HEK293 (cell line): ENCODE data around the gene MAGEF1.

Experiments
- IKZF3 ChIP-seq: fragments of 450-650 bp; IDR thresholded peaks from 2 replicates; pipeline ENCODE4 v1.5.0; 2018; ENCODE audit warnings: missing biosample characterization, mild to moderate bottlenecking, missing genetic modification characterization, moderate library complexity
- KLF9 ChIP-seq: fragments of 450-650 bp; formaldehyde crosslinking; IDR thresholded peaks from 2 replicates; pipeline ENCODE4 v1.5.1; 2016; ENCODE audit warnings: missing biosample characterization, missing genetic modification characterization, low read depth
- MZF1 ChIP-seq: fragments of 450-650 bp; formaldehyde crosslinking; IDR thresholded peaks from 2 replicates; pipeline ENCODE4 v1.5.1; 2017; ENCODE audit warnings: missing biosample characterization, missing genetic modification characterization, borderline replicate concordance
- PBX3 ChIP-seq: sonication (generic); formaldehyde crosslinking; IDR thresholded peaks from 2 replicates; pipeline ENCODE4 v1.8.1; 2022; ENCODE audit warnings: mild to moderate bottlenecking, moderate library complexity, missing genetic modification reagents
- PRDM1 ChIP-seq: fragments of 450-650 bp; formaldehyde crosslinking; IDR thresholded peaks from 2 replicates; pipeline ENCODE4; 2016; ENCODE audit warnings: missing biosample characterization, missing genetic modification characterization
- REST ChIP-seq: fragments of 450-650 bp; formaldehyde crosslinking; IDR thresholded peaks from 2 replicates; pipeline ENCODE4 v1.5.1; 2016; ENCODE audit warnings: missing biosample characterization, missing genetic modification characterization
- ZBTB10 ChIP-seq: fragments of 450-650 bp; formaldehyde crosslinking; IDR thresholded peaks from 2 replicates; pipeline ENCODE4 v1.5.1; 2016; ENCODE audit warnings: missing biosample characterization, missing genetic modification characterization
- ZBTB26 ChIP-seq: fragments of 450-650 bp; formaldehyde crosslinking; optimal IDR thresholded peaks from 2 replicates; pipeline ENCODE3; 2016; ENCODE audit warnings: missing biosample characterization, mild to moderate bottlenecking, missing genetic modification characterization
- ZNF132 ChIP-seq: fragments of 450-650 bp; formaldehyde crosslinking; IDR thresholded peaks from 2 replicates; pipeline ENCODE4 v1.5.1; 2017; ENCODE audit warnings: missing biosample characterization, missing genetic modification characterization, borderline replicate concordance
- ZNF274 ChIP-seq, 2 experiments: fragments of 200-500 bp in 1 of 2; fragments of 450-650 bp in 1 of 2; sonication (Bioruptor generic) in 1 of 2; formaldehyde crosslinking in 1 of 2; IDR thresholded peaks; 2 replicates each; pipeline versions ENCODE4 v1.5.1 to v1.6.1; 2014 to 2016; ENCODE audit warnings: borderline replicate concordance in 1 of 2, inconsistent platforms in 1 of 2, low read length in 1 of 2, missing biosample characterization in 1 of 2, missing genetic modification characterization in 1 of 2
- ZNF280D ChIP-seq: fragments of 450-650 bp; formaldehyde crosslinking; IDR thresholded peaks from 2 replicates; pipeline ENCODE4 v1.5.1; 2016; ENCODE audit warnings: missing biosample characterization, missing genetic modification characterization
- ZNF324 ChIP-seq: fragments of 450-650 bp; formaldehyde crosslinking; IDR thresholded peaks from 2 replicates; pipeline ENCODE4 v1.5.1; 2016; ENCODE audit warnings: missing biosample characterization, missing genetic modification characterization
- ZNF362 ChIP-seq: fragments of 450-650 bp; formaldehyde crosslinking; IDR thresholded peaks from 2 replicates; pipeline ENCODE4 v1.5.1; 2016; ENCODE audit warnings: missing biosample characterization, missing genetic modification characterization
- ZNF544 ChIP-seq: fragments of 450-650 bp; formaldehyde crosslinking; IDR thresholded peaks from 2 replicates; pipeline ENCODE4 v1.5.0; 2017; ENCODE audit warnings: missing biosample characterization, missing genetic modification characterization
- ZNF555 ChIP-seq: fragments of 450-650 bp; formaldehyde crosslinking; conservative IDR thresholded peaks from 2 replicates; pipeline ENCODE4 v1.5.1; 2017; ENCODE audit warnings: missing biosample characterization, mild to moderate bottlenecking, missing genetic modification characterization, inconsistent platforms
- ZNF561 ChIP-seq: fragments of 450-650 bp; IDR thresholded peaks from 2 replicates; pipeline ENCODE4 v1.5.1; 2018; ENCODE audit warnings: missing biosample characterization, missing genetic modification characterization, borderline replicate concordance
- ZNF571 ChIP-seq: fragments of 450-650 bp; formaldehyde crosslinking; IDR thresholded peaks from 2 replicates; pipeline ENCODE4 v1.5.0; 2017; ENCODE audit warnings: missing biosample characterization, missing genetic modification characterization
- ZNF596 ChIP-seq: fragments of 450-650 bp; IDR thresholded peaks from 2 replicates; pipeline ENCODE4 v1.5.0; 2018; ENCODE audit warnings: missing biosample characterization, mild to moderate bottlenecking, missing genetic modification characterization, moderate library complexity
- ZNF600 ChIP-seq: fragments of 450-650 bp; formaldehyde crosslinking; IDR thresholded peaks from 2 replicates; pipeline ENCODE4 v1.5.1; 2016; ENCODE audit warnings: missing biosample characterization, missing genetic modification characterization
- ZNF654 ChIP-seq: fragments of 450-650 bp; formaldehyde crosslinking; IDR thresholded peaks from 2 replicates; pipeline ENCODE4 v1.5.1; 2016; ENCODE audit warnings: low read depth, missing biosample characterization, missing genetic modification characterization
- ZSCAN16 ChIP-seq: fragments of 450-650 bp; formaldehyde crosslinking; IDR thresholded peaks from 2 replicates; pipeline ENCODE4 v1.5.1; 2016; ENCODE audit warnings: missing biosample characterization, missing genetic modification characterization
- ZXDB ChIP-seq: fragments of 450-650 bp; formaldehyde crosslinking; IDR thresholded peaks from 2 replicates; pipeline ENCODE4 v1.5.1; 2016; ENCODE audit warnings: missing biosample characterization, missing genetic modification characterization

MAGEF1 gene

GRCh38 chr3:184727357-184728009, 15.6 kb upstream of the MAGEF1 start (continued):
- no peak for TF ChIP-seq ZBTB26 (tag by site-specific recombination)
- no peak for TF ChIP-seq ZNF555
- TF ChIP-seq ZSCAN16 (tag by site-specific recombination) = no peak
- TF ChIP-seq ZNF600 (tag by site-specific recombination) = peak; percentile 43; the same call in 1 of the 2 replicates
- no peak for TF ChIP-seq ZNF274 (IDR thresholded peaks at IDR 0.05; ENCODE audit: low read length)
- no peak for TF ChIP-seq ZNF274 (tag by site-specific recombination; IDR thresholded peaks at IDR 0.05; ENCODE audit: borderline replicate concordance)
- no peak for TF ChIP-seq PRDM1
- no peak for TF ChIP-seq ZNF596 (tag by site-specific recombination)
- TF ChIP-seq ZNF280D (tag by site-specific recombination) = no peak
- peak; percentile 68 for TF ChIP-seq IKZF3 (tag by site-specific recombination)
- no peak for TF ChIP-seq ZBTB10 (tag by site-specific recombination)
- TF ChIP-seq ZNF132 (tag by site-specific recombination) = no peak
- no peak for TF ChIP-seq ZNF324
- TF ChIP-seq REST (tag by site-specific recombination) = no peak
- no peak for TF ChIP-seq ZNF561 (tag by site-specific recombination)
- TF ChIP-seq ZNF571 (tag by site-specific recombination) = no peak
- TF ChIP-seq ZNF654 (tag by site-specific recombination) = peak; percentile 57
- TF ChIP-seq ZNF544 (tag by site-specific recombination) = no peak
- no peak for TF ChIP-seq PBX3
- no peak for TF ChIP-seq ZNF362
- no peak for TF ChIP-seq KLF9
- no peak for TF ChIP-seq ZXDB (tag by site-specific recombination)
- no peak for TF ChIP-seq MZF1 (tag by site-specific recombination)
